ENCODE data around the gene HCN3.
A peak's percentile ranks its signal among the peaks of the same experiment; 100 is the strongest.

HCN3 gene

DNA sequence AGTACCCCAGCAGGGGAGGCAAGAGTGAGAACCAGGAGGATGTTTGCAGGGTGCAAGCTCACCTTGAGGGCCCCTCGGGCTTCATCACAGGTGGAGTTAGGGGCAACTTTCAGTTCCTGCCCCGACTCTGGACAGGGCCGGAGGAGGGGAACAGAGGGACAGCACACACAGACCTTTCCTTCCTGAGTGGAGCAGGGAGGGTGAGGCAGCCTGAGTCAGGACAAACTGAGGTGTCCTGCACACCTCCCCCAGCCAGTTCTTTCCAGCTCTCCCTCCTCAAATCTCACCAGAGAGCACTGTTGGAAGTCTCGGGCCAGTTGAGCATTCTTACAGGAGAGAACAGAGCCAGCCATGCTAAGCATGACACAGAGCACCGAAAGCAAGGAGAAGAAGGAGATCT, 23.5 kb upstream of the HCN3 start:
- peaks cover 7% of the 10 kb centered on the region for H3K36me3 ChIP-seq (ENCODE audit: control insufficient read depth, insufficient read depth, low read length)
- TF ChIP-seq, protein P1, sequence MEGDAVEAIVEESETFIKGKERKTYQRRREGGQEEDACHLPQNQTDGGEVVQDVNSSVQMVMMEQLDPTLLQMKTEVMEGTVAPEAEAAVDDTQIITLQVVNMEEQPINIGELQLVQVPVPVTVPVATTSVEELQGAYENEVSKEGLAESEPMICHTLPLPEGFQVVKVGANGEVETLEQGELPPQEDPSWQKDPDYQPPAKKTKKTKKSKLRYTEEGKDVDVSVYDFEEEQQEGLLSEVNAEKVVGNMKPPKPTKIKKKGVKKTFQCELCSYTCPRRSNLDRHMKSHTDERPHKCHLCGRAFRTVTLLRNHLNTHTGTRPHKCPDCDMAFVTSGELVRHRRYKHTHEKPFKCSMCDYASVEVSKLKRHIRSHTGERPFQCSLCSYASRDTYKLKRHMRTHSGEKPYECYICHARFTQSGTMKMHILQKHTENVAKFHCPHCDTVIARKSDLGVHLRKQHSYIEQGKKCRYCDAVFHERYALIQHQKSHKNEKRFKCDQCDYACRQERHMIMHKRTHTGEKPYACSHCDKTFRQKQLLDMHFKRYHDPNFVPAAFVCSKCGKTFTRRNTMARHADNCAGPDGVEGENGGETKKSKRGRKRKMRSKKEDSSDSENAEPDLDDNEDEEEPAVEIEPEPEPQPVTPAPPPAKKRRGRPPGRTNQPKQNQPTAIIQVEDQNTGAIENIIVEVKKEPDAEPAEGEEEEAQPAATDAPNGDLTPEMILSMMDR (IDR thresholded peaks at IDR 0.05; ENCODE audit: insufficient read depth, low read length, poor library complexity, severe bottlenecking), result no peak
- H3K4me3 ChIP-seq (replicated peaks; ENCODE audit: low read depth, low read length), result no peak overlapping the region
- DNase-seq (ENCODE audit: extremely low read depth, insufficient read length), result no peak
- H3K27me3 ChIP-seq (replicated peaks; ENCODE audit: control insufficient read depth, insufficient read depth, low read length), result no peaks in the 10 kb centered on the region

DNA sequence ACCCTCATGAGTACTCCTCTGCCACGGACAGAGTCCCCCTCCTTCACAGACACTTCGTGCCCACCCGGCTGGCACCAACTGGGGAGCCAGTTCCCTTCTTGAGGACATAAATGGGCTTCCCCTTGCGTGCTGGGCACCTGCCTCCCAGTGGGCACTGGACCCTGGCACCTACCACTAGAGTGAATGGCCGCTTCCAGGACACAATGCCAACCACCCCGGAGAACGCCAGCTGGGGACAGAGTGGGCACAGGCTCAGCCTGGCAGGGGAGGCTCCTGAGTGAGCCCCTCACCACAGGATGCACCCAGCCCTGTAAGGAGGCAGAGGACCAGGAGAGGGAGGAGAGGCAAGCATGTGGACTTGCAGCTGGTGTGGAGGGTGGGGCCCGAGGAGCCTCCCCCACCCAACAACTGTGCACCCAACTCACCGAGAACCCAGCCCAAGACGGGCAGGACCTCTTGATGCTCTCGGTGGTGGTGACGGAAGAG, 23.0 kb upstream of the HCN3 start:
- H3K27me3 ChIP-seq (replicated peaks; ENCODE audit: control insufficient read depth, insufficient read depth, low read length), result no peaks in the 10 kb centered on the region
- H3K36me3 ChIP-seq (ENCODE audit: control insufficient read depth, insufficient read depth, low read length), result peaks cover 7% of the 10 kb centered on the region
- peak overlapping the region; percentile 77 for H3K4me3 ChIP-seq (replicated peaks; ENCODE audit: low read depth, low read length)
- TF ChIP-seq, protein P1 (IDR thresholded peaks at IDR 0.05; ENCODE audit: insufficient read depth, low read length, poor library complexity, severe bottlenecking), result no peak
- no peak for DNase-seq (ENCODE audit: extremely low read depth, insufficient read length)

DNA sequence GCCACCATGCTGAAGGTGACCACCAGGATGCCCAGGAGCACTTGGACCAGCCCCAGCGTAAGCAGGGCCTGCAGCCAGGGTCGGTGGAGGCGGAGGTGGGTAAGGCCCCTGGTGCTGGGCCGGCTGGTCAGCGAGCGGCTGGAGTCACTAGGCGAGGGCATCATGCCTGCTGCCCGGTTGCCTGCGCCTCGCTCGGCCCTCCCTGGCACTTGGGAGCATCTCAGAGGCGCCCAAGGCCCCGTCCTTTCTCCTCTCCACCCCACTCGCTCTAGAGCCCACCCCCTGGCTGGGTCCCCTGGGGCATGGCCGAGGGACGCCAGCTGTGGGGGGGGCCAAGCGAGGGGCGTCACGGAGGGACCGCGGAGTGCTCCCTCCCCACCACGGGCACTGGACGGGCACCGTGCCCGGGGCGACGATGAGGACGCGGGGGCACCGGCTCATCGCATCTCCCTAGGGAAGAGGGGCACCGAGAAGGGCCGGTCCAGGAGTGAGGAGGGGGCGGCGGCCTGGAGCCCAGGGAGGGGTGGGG, 22.5 kb upstream of the HCN3 start:
- Histone ChIP-seq H3K36me3 (ENCODE audit: control insufficient read depth, insufficient read depth, low read length) (peaks cover 7% of the 10 kb centered on the region), H3K27me3 (replicated peaks; ENCODE audit: control insufficient read depth, insufficient read depth, low read length) (no peaks in the 10 kb centered on the region), H3K4me3 (replicated peaks; ENCODE audit: low read depth, low read length) (peak overlapping the region; percentile 77)
- TF ChIP-seq, protein P1 (IDR thresholded peaks at IDR 0.05; ENCODE audit: insufficient read depth, low read length, poor library complexity, severe bottlenecking), result no peak
- DNase-seq (ENCODE audit: extremely low read depth, insufficient read length), result no peak

DNA sequence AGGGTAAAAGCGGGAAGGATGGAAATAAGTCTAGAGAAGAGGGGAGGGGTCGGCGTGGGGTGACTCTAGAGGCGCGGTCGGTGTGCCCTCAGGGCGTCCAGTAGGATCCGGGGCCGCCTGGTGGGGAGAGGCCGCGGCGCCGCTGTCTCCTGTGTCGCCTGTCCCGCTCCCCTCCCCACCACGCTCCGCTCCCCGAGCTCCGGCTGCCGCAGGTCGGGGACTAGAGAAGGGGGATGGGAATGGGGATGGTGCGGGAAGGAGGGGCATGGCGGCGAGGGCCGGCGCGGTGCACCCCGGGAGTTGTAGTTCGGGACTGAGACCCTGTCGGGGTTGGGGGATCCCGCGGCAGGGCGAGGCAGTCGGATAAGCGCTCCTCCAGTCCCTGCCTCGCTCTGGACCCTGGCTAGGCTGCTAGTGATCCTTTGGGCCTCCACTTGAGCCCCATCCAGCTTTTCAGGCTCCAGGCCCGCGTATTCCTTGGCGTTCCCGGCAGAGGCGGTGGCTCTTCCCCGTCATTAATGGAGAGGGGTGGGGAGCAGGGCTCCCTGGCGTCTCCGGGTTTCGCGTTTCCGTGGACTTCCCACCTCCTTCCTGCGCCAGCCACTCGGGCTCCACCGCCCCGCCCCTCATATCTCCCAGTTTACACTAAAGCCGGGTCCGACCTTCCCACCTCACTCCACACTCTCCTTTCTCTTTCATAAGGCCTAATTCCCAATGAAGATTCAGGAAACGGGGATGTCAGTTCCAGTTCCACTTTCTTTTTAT, 21.8 kb upstream of the HCN3 start, which contains the start of gene ENTREP3:
Gene ENTREP3, minus strand, starts transcription at position 241 of the 765 bp plus-strand sequence. CDS start 606 bp downstream, outside the sequence.
- Histone ChIP-seq H3K4me3 (replicated peaks; ENCODE audit: low read depth, low read length) (peak within 1 kb of the TSS; percentile 77), H3K36me3 (ENCODE audit: control insufficient read depth, insufficient read depth, low read length) (peaks cover 7% of the 10 kb centered on the region), H3K27me3 (replicated peaks; ENCODE audit: control insufficient read depth, insufficient read depth, low read length) (no peaks in the 10 kb centered on the region)
- DNase-seq (ENCODE audit: extremely low read depth, insufficient read length), result peak; percentile 84
- TF ChIP-seq, protein P1 (IDR thresholded peaks at IDR 0.05; ENCODE audit: insufficient read depth, low read length, poor library complexity, severe bottlenecking), result no peak

DNA sequence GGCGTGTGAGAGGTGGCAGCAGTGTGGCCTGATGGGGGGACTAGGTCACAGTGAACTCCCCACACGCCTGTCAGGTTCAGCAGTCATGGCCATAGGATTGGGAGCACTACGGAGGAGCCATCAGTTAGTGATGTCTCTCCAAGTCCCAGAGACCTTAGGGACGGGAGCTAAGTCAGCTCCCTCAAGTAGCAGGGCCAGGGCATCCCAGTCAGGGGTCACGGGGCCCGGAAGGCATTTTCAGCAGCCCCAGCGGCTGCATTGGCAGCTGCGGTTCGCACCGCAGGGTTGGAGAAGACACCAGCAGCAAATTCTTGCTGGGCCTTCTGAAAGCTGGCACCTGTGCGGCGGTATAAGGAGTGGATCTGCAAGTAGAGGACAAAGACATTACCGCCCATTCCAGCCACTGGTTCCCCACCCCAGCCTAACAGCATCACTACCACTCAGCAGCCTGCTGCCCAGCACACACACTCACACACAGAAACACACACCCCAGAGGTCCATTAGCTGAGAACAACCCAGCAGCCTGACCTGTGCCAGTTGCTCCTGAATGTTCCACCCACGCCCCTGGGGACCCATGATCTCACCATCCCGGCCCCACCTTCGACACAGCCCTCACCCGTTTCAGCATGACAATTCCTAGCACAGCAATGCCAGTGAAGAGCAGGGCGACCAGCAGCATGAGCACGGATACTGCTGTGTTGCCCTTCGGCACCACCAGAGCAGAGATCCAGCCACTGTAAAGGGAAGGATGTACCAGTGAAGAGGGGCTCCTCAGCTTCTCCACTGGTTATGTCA, 21.0 kb upstream of the HCN3 start:
- H3K36me3 ChIP-seq (ENCODE audit: control insufficient read depth, insufficient read depth, low read length), result peaks cover 7% of the 10 kb centered on the region
- no peak for DNase-seq (ENCODE audit: extremely low read depth, insufficient read length)
- TF ChIP-seq, protein P1 (IDR thresholded peaks at IDR 0.05; ENCODE audit: insufficient read depth, low read length, poor library complexity, severe bottlenecking), result no peak
- no peaks in the 10 kb centered on the region for H3K27me3 ChIP-seq (replicated peaks; ENCODE audit: control insufficient read depth, insufficient read depth, low read length)
- no peak overlapping the region for H3K4me3 ChIP-seq (replicated peaks; ENCODE audit: low read depth, low read length)
